Bronchial epithelial cell (primary cell): ENCODE data around the gene NMNAT2. TPM values are rescaled to one million over a fixed set of nuclear protein-coding genes. Genes with fewer than 3 reads are reported as not detected.

Experiments
- DNase-seq: peaks from one replicate; pipeline ENCODE4 v3.0.0-alpha.2; 2010; ENCODE audit warnings: low read depth
- FAIRE-seq: peaks from 2 replicates; lab custom pipeline; 2011; peaks lifted over from hg19 to GRCh38; lab: Jason Lieb, UNC
- H3K27me3 ChIP-seq: 2 replicates; pipeline ENCODE4 v1.5.1; 2011; ENCODE audit warnings: low read length; ENCODE audit not compliant: control insufficient read depth, insufficient read depth
- H3K36me3 ChIP-seq: 2 replicates; pipeline ENCODE4 v1.5.1; 2011; ENCODE audit warnings: low read length; ENCODE audit not compliant: control insufficient read depth, insufficient read depth
- H3K4me3 ChIP-seq: 2 replicates; pipeline ENCODE4 v1.5.1; 2011; ENCODE audit warnings: mild to moderate bottlenecking, low read depth, low read length, control low read depth
- total RNA-seq: library from RNA; depleted of rRNA; stranded (reverse); fragments of >200 nt; gene quantifications from 2 replicates; pipeline ENCODE4 v1.2.1, GENCODE V29; 2014
- TF ChIP-seq, protein P1 (sequence below): IDR thresholded peaks from 2 replicates; pipeline ENCODE4 v1.5.1; 2011; ENCODE audit warnings: mild to moderate bottlenecking, moderate library complexity, low read length, control low read depth, inconsistent platforms; ENCODE audit not compliant: insufficient read depth, severe bottlenecking

The NMNAT2 gene
- total RNA-seq, 1 donor from 2014 or later: 0.26 TPM

DNA sequence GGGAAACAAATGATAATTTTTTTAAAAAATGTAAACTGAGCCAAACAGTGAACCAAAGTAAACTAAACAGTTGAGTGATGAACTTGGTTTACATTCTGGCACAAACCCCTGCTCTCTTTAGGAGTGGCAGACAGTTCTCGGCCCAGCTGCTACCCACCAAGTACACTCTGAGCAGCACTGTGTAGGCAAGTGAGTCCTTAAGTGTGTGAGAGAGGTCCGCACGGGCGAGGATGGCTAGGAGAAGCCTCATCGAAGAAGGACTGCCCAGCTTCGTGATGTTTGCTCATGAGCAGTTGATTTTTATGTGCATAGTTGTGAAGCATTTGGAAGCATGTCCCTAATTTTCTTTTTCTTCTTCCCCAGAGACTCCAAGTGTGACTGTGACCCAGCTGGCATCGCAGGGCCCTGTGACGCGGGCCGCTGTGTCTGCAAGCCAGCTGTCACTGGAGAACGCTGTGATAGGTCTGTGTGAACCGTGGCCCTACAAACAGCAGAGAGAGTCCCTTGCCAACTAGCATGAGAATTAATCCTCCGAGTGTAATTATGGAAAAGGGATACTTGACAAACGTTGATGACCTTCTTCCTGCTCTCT lies 200.1 kb downstream of the NMNAT2 start:
- TF ChIP-seq, protein P1, sequence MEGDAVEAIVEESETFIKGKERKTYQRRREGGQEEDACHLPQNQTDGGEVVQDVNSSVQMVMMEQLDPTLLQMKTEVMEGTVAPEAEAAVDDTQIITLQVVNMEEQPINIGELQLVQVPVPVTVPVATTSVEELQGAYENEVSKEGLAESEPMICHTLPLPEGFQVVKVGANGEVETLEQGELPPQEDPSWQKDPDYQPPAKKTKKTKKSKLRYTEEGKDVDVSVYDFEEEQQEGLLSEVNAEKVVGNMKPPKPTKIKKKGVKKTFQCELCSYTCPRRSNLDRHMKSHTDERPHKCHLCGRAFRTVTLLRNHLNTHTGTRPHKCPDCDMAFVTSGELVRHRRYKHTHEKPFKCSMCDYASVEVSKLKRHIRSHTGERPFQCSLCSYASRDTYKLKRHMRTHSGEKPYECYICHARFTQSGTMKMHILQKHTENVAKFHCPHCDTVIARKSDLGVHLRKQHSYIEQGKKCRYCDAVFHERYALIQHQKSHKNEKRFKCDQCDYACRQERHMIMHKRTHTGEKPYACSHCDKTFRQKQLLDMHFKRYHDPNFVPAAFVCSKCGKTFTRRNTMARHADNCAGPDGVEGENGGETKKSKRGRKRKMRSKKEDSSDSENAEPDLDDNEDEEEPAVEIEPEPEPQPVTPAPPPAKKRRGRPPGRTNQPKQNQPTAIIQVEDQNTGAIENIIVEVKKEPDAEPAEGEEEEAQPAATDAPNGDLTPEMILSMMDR: no peak
- DNase-seq (no peak), FAIRE-seq (no peak)
- Histone ChIP-seq H3K4me3 (no peak overlapping the region), H3K27me3 (no peaks in the 10 kb centered on the region), H3K36me3 (peaks cover 38% of the 10 kb centered on the region)

DNA sequence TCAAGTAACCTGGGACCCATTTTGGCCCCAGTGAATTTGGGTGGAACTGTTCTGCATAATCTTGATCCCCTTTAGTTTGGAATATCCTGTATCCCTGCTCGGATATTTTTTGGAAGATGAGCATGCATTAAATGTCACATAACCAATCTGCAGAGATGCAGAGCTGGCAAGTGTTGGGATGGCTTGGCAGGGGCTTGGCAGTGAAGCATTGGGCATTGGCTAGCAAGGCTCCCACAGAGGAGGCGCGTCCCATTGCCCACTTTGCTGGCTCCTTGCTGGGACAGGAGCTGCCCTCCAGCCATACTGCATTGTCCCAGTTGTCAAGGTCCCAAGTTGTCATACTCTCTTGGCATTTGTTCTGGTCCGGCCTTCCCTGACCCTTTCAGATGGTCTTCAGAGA lies 202.2 kb downstream of the NMNAT2 start:
- TF ChIP-seq, protein P1: no peak
- peaks cover 31% of the 10 kb centered on the region for H3K36me3 ChIP-seq
- no peaks in the 10 kb centered on the region for H3K27me3 ChIP-seq
- DNase-seq (no peak), FAIRE-seq (no peak)
- H3K4me3 ChIP-seq: no peak overlapping the region

DNA sequence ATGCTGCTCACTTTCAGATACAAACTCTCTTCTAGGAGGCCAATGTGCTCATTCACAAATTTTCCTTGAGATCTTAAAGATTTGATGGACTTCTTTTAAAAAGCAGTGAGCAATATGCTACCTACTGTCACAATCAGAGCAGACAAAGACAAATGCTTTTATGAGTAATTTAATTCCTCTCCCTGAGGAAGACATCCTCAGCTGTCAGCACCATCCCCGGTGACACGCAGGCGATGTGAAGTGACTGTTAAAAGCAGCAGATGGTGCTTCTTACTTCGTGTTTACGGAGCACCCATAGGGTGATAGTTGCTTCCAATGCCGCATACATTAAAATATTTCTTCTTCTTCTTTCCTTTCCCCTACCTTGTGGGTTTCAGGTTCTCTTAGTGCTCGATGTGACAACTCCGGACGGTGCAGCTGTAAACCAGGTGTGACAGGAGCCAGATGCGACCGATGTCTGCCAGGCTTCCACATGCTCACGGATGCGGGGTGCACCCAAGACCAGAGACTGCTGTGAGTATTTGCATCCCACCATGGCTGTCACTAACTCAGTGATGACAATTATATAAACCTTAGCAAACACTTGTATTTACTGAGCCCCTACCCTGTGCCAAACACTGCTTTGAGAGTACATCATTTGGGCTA lies 203.0 kb downstream of the NMNAT2 start:
- FAIRE-seq: peak; percentile 62
- TF ChIP-seq, protein P1: no peak
- no peaks in the 10 kb centered on the region for H3K27me3 ChIP-seq
- no peak overlapping the region for H3K4me3 ChIP-seq
- H3K36me3 ChIP-seq: peaks cover 29% of the 10 kb centered on the region
- no peak for DNase-seq

DNA sequence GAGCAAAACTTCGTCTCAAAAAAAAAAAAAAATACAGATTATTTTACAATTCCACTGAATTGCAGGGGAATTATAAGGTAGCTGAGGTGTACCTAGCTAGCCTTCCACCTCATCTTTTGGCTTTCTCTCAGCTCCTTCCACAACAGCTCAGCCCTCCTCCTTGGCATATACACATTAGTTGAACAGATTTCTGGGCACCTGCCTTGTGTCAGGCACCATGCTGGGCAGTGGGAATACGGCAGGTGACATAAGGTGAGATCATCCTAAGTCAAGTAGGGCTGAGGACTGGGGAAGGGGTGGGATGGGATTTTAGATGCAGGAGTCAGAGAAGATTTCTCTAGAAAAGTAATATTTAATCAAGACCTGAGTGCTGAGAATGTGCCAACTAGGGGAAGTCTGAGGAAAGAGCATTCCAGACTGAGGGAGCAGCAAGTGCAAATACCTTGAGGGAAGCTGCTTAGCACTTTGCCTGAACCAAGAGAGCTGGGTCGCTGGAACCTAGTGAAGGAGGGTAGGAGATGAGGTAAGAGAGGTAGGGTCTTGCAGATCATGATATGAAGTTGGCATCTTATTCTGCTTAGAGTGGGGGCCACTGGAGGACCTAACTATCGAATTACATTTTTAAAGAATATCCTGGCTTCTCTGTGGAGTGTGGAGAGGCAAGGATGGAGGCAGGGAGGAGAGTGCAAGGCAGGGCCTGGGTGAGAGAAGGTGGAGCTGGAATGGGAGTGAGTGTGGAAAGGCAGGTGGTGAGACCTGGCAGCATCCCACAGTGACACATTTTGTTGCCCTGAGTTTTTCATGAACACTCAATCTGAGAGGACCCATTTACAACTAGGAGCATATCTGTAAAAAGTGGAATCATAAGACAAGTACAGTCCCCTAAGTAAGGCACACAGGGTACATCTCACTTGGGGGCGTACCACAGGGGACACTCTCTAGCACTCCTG lies 203.9 kb downstream of the NMNAT2 start:
- H3K36me3 ChIP-seq: peaks cover 28% of the 10 kb centered on the region
- no peak overlapping the region for H3K4me3 ChIP-seq
- H3K27me3 ChIP-seq: no peaks in the 10 kb centered on the region
- FAIRE-seq (no peak), DNase-seq (no peak)
- TF ChIP-seq, protein P1: no peak

DNA sequence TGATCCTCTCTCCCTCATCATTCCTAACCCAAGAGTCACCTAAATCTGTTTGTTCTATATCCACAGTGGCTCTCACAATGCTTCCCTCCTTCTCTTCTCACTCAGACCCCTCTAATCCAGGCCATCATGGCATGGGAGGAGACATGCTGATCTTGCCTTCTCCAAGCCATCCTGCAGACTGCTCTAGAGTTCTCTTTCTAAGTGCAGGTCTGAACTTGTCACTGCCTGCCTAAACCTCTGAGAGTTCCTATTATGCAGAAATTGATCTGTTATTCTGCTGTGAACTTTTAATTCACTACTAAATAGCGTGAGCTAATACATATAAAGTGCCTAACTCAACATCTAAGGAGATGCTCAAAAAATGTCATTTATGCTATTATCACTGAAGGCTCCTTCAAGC lies 205.3 kb downstream of the NMNAT2 start:
- peaks cover 24% of the 10 kb centered on the region for H3K36me3 ChIP-seq
- peak; percentile 76 for FAIRE-seq
- DNase-seq: peak; percentile 74

More for the DNA sequence above, 205.3 kb downstream of the NMNAT2 start:
- TF ChIP-seq, protein P1: no peak
- no peaks in the 10 kb centered on the region for H3K27me3 ChIP-seq
- H3K4me3 ChIP-seq: no peak overlapping the region
